Retinal pigment epithelial cell (primary cell): Measurements from ENCODE around the gene CACNG3.

Source experiments
- DNase-seq: peaks from one replicate; pipeline ENCODE4 v3.0.0-alpha.2; 2010; ENCODE audit warnings: low read depth
- H3K4me3 ChIP-seq: 2 replicates; pipeline ENCODE4 v1.5.1; 2011; ENCODE audit warnings: mild to moderate bottlenecking, low read length, control low read depth, moderate library complexity
- TF ChIP-seq, protein P1 (sequence below): conservative IDR thresholded peaks from 2 replicates; pipeline ENCODE4 v1.5.1; 2011; ENCODE audit warnings: low read depth, low read length, control low read depth, inconsistent platforms

The CACNG3 gene

DNA sequence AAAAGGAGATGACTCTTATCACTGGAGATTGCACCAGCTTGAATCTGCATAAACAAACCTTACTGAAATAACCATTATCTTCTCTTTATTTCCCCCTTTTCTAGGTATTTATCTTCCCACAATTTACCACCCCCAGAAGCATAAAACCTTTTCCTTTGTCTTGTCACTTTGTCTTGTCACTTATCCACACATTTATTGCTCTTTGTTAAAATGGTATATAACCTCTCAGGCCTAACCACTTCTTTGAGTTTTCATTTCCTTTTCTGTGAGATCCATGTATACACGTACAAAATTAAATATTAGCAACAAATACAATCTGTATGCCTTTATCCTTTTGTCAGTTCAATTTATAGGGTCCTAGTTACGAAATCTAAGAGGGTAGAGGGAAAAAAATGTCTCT lies 122.9 kb downstream of the CACNG3 start:
- no peak overlapping the region for H3K4me3 ChIP-seq
- TF ChIP-seq, protein P1, sequence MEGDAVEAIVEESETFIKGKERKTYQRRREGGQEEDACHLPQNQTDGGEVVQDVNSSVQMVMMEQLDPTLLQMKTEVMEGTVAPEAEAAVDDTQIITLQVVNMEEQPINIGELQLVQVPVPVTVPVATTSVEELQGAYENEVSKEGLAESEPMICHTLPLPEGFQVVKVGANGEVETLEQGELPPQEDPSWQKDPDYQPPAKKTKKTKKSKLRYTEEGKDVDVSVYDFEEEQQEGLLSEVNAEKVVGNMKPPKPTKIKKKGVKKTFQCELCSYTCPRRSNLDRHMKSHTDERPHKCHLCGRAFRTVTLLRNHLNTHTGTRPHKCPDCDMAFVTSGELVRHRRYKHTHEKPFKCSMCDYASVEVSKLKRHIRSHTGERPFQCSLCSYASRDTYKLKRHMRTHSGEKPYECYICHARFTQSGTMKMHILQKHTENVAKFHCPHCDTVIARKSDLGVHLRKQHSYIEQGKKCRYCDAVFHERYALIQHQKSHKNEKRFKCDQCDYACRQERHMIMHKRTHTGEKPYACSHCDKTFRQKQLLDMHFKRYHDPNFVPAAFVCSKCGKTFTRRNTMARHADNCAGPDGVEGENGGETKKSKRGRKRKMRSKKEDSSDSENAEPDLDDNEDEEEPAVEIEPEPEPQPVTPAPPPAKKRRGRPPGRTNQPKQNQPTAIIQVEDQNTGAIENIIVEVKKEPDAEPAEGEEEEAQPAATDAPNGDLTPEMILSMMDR = no peak
- DNase-seq = no peak

- no peak overlapping the region for H3K4me3 ChIP-seq
- no peak for DNase-seq
- TF ChIP-seq, protein P1 = no peak
Measured at GRCh38 chr16:24381470-24382118, 125.5 kb downstream of the CACNG3 start.

DNA sequence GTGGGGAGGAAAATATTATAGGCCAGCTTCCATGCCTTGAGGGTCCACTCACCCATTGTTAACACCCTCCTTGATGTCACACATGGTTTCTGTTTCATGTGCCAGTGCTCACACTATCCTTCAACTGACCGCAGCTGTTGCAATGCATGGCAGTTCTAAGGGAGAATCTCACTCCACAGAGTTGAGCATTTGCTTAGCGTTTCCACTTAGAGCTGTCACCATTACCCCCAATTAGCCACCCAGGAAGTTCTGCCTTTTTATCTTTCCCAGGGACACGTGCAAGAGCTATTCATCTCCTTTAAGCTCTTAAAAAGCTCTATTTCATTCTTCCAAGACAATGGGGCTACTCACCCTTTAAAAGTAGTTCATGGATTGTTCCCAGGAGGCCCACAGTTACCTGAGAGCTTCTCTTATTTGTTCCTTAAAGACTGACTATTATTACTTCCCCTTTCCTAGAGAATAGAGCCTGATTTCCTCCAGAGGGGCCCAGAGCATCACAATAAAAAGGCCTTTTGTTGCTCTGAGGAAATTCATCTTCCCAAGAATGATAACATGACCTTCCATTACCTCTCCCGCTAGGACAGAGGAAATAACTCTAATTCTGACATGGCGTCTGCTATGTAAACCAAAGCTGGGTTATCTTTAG lies 126.8 kb downstream of the CACNG3 start:
- no peak for DNase-seq
- H3K4me3 ChIP-seq = no peak overlapping the region
- TF ChIP-seq, protein P1 = no peak

DNA sequence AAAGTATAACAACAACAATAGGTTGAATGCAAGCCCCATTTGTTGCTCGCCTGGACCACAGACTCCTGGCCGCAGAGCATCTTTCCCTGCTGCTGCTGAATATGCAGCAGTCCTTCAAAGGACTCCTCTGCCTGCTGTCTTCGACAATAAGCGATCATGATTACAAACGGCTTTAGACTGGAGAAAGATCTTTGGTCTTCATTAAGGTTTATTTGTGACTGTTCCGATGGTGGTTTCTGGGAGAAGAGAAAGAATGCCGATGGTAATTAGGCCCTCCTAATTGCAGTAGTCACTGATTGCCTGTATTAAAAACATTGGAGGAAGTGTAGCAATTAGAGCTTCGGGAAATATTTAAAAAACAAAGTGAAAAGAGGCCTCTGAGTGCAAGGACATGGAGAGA lies 138.2 kb downstream of the CACNG3 start:
- no peak overlapping the region for H3K4me3 ChIP-seq
- DNase-seq = no peak
- TF ChIP-seq, protein P1 = no peak

- TF ChIP-seq, protein P1 = no peak
Measured at GRCh38 chr16:24396350-24397271, 140.5 kb downstream of the CACNG3 start.

DNA sequence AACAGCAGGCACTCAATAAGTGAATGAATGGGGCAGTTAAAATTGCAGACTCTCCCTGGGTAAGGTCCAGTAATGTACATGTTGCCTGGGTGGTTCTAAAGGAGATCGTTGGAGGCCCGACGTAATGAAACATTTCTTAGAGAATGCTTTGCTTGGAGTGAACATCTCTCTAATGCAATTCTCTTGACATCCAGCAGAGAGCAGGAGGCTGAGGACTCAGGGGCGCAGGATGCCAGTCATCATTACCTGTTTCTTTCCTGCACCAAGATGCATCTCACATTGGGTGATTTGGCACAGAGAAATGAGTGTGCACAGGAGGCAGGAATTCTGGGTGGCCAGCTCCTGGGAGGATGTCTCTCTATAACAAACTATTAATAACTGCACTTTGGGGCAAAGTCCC lies 152.9 kb downstream of the CACNG3 start:
- no peak for DNase-seq
- TF ChIP-seq, protein P1 = no peak
- H3K4me3 ChIP-seq = no peak overlapping the region

More at GRCh38 chr16:24396350-24397271, 140.5 kb downstream of the CACNG3 start:
- DNase-seq = no peak
- H3K4me3 ChIP-seq = no peak overlapping the region
